ENCODE measurements around the gene MICAL2. TPM values are rescaled to one million over a fixed set of nuclear protein-coding genes. Genes with fewer than 3 reads are reported as not detected.

MICAL2 gene
- total RNA-seq, 1 experiment from 2014 or later = 83.0 TPM

- DNase-seq (ENCODE audit: low read depth) = peak; percentile 82
Observed at GRCh38 chr11:12167061-12168000, 56.9 kb downstream of the MICAL2 start.

- no peak for DNase-seq (ENCODE audit: low read depth)
Observed at GRCh38 chr11:12168114-12168513, 57.7 kb downstream of the MICAL2 start.

DNA sequence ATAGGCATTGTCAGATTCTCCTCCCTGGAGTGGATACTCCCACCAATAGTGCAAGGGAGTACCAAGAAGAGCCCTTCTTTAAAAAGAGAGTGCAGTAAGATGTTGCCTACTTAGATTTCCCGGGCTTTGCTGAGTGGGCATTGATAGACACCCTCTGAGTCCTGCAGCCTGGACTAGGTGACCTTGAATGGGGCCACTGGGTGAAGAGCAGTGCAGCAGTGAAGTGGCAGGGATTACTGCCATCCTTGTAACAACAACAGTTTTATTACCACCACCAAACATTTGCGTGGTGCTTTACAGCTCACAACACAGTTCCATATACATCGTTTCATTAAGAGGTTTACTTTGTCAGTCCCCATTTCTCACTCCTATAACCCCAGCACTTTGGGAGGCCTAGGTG, 59.4 kb downstream of the MICAL2 start:
- no peak for DNase-seq (ENCODE audit: low read depth)

DNA sequence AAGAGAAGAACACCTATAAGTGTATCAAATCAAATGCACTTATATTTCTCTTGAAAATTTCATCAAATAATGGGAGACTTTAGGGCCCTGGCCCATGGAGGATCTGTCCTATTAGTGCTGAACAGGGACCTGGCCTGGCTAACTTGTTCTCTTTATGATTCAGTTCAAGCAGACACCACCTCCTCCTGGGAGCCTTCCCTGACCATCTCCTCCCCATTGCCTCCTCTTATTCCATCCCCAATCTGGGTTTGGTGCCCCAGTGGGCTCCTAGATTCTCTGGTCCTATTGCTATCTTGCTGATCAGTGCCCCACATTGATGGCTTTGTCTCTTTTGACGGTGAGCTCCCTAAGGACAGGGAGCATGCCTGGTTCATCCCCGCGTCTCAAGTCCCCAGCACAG, 60.1 kb downstream of the MICAL2 start:
- DNase-seq (ENCODE audit: low read depth) = no peak

GRCh38 chr11:12170984-12171383, 60.6 kb downstream of the MICAL2 start:
- DNase-seq (ENCODE audit: low read depth) = peak; percentile 50

DNA sequence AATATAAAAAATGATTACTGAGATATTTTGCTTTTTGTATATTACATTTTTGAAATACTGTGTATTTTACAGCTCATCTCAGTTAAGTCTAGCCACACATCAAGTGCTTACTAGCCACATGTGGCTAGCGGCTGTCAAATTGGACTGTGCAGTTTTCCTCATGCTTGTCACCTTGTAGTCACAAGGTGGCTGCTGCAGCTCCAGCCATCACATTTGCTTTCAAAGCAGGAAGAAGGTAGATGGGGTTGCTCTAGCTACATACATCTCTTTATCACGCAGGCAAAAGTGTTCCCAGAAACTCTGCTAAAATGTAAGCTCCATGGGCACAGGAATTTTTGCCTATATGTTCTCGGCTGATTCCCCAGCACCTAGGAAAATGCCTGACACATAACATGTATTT, 61.5 kb downstream of the MICAL2 start:
- no peak for DNase-seq (ENCODE audit: low read depth)

DNA sequence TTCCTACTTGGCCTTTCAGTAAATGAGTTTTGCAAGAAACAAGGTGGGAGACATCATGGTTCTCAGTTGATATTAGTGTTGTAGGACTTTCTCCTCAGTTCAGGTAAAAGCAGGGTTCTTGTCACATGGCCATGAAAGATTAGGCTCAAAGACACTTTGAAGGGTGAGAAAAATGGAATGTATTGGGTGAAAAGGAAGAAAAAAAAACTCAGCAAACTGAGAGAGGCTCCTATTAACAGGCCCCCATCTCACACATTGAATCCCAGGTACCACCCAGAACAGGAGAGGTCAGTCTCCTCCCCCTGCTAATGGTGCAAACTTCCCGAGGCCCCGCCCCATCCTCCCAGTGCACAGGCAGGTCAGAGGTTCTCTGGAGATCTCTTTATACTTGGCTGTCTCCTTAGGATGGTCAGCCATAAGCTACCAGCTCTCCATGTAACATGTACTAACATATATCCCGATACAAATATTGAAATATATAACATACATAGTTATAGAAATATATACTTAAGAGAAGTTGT, 62.2 kb downstream of the MICAL2 start:
- no peak for DNase-seq (ENCODE audit: low read depth)

DNA sequence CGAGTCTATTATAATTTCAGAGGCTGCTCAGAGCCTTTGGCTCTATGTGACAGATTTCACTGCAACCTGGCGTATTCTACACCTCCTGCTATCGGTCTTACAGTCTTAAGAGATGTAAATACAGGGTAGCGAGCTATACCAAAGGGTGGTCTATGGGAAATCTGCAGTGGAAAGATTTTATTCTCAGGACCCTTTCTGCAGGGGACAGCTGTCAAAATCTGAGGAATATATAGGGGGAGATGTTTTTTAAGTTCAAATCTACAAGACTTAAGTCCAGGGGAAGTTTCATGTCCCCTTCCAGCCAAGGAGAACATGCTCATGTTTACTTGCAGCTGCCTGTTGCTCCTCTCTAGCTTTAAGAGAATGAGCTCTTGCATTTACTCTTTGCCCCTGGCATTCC, 62.7 kb downstream of the MICAL2 start:
- DNase-seq (ENCODE audit: low read depth) = no peak

DNA sequence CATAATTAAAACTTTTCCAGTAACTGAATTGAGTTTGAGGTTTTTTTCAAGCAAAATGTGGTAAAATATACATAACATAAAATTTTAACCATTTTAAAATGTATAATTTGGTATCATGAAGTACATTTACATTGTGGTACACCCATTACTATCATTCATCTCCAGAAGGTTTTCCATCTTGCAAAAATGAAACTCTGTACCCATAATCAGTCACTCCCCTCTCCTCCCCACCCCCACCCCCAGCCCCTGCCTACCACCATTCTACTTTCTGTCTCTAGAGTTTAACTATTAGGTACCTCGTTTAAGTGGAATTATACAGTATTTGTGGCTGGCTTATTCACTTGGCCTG, 63.7 kb downstream of the MICAL2 start:
- no peak for DNase-seq (ENCODE audit: low read depth)

DNA sequence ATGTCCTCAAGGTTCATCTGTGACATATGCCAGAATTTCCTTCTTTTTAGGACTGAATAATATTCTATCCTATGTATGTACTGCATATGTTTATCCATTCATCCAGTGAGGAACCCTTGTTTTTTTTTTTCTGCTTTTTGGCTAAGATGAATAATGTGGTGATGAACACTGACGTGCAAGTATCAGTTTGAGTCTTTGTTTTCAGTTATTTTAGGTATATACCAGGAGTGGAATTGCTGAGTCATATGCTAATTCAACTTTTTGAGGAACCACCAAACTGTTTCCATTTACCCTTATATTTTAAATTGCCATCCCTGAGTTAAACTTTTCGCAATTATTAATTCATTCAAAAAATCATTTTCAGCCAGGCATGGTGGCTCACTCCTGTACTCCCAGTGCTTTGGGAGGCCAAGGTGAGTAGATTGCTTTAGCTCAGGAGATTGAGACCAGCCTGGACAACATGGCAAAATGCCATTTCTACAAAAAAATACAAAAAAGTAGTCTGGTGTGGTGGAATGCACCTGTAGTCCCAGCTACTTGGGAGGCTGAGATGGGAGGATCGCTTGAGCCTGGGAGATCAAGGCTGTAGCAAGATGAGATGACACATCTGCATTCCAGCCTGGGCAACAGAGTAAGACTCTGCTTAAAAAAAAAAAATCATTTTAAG, 64.2 kb downstream of the MICAL2 start:
- peak; percentile 72 for DNase-seq (ENCODE audit: low read depth)

GRCh38 chr11:12175694-12176241, 65.4 kb downstream of the MICAL2 start:
- peak; percentile 94 for DNase-seq (ENCODE audit: low read depth)

DNA sequence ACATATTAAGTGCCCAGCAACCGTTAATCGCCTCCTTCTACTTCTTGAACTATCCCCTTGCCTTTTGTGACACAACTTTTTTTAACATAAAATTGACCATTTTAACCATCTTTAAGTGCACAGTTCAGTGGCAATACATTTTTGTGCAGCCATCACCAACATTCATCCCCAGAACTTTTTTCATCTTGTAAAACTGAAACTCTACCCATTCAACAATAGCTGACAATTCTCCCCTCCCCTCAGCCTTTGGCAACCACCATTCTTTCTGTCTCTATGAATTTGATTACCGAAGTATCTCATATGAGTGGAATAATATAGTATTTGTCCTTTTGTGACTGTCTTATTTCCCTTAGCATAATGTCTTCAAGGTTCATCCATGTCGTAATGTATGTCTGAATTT, 66.0 kb downstream of the MICAL2 start:
- DNase-seq (ENCODE audit: low read depth) = no peak

DNA sequence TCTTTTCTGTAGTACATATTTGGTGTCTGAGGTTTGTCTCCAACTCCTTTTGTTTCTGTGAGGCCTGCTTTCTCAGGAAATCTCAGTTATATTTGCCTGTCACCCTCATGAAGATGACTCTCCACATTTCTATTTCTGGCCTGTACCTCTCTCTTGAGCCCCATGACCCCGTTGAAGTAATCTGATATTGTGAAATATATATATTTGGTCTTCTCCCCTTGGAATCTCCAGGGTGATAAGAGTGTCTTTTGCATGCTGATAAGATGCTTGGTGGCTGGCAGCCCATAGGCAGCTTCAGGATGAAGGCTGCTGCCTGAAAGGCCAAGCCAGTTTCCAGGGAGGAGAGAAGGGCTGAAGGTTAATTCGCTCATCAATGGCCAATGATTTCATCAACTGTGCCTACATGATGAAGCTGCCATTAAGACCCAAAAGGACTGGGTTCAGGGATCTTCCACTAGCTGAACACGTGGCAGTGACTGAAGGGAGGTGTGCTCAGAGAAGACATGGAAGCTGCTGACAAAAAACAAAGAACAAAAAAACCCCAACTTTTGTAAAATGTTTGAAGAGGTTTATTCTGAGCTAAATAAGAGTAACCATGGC, 67.4 kb downstream of the MICAL2 start:
- peak; percentile 34 for DNase-seq (ENCODE audit: low read depth)

GRCh38 chr11:12179019-12179418, 68.6 kb downstream of the MICAL2 start:
- no peak for DNase-seq (ENCODE audit: low read depth)

- peak; percentile 94 for DNase-seq (ENCODE audit: low read depth)
Observed at GRCh38 chr11:12179531-12179930, 69.1 kb downstream of the MICAL2 start.

DNA sequence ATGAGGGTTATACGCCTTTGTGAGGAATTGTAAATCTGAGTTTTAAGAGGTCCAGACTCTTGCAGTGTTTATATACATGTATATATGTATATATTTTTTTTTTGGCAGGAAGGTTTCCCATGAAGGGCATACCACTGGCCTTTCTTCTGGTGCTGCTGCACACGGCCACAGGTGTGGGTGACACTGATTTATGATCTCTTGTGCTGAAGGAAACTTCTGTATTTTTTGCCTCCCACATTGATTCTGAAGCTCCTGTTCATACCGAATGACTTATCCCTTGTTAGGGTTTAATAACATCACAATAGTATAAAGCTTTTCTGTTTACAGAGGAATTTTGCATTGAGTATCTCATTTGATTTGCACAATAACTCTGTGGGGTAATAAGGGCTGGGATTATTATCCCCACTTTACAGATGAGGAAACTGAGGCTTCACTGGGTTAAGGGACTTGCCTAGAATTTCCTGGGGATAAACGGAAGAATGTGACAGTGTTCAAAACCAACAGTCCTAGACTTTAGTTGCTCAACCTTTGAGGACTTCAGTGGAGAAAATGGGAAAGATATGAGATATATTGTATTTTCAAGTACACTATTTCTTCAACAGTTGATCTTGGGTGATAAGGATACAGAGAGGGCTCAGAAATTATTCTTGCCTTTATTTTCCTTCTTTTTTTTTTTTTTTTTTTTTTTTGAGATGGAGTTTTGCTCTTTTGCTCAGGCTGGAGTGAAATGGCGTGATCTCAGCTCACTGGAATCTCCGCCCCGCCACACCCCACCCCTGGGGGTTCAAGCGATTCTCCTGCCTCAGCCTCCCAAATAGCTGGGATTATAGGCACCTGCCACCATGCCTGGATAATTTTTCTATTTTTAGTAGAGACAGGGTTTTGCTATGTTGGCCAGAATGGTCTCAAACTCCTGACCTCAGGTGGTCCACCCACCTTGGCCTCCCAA, 70.1 kb downstream of the MICAL2 start:
- peak; percentile 77 for DNase-seq (ENCODE audit: low read depth)

DNA sequence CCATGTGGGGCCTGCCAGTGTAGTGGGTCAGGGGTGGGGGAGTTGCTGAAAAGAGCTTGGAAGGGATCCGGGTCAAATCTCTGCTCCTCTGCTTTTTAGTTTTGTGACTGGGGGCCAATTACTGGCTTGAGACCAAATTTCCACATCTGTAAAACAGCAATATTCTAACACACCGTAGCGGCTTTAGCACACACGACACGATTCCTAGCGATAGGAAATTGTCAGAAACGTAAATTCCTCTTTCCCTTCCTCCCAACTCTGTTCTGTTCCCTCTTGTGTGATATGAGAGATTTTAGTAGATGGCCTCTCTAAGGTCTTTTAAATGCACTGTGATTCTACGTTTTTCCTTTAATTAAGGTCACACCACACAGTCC, 71.9 kb downstream of the MICAL2 start:
- no peak for DNase-seq (ENCODE audit: low read depth)

GRCh38 chr11:12182676-12183541, 72.5 kb downstream of the MICAL2 start:
- DNase-seq (ENCODE audit: low read depth) = peak; percentile 99

GRCh38 chr11:12183827-12184620, 73.6 kb downstream of the MICAL2 start:
- DNase-seq (ENCODE audit: low read depth) = no peak
